Hepatocyte (in vitro differentiated cells): ENCODE measurements around the gene CUX1. TPM values are rescaled to one million over a fixed set of nuclear protein-coding genes. Genes with fewer than 3 reads are reported as not detected.

Experiments used
- DNase-seq: peaks from one replicate; pipeline ENCODE4 v3.0.0-alpha.2; 2016; ENCODE audit warnings: low spot score
- H2AFZ ChIP-seq: fragments of 200-600 bp; sonication (generic); 2 replicates; pipeline ENCODE4 v1.6.0; 2016; ENCODE audit warnings: antibody characterized with exemption, mild to moderate bottlenecking
- H3K27ac ChIP-seq: fragments of 200-600 bp; sonication (generic); 2 replicates; pipeline ENCODE4 v1.5.1; 2016; ENCODE audit warnings: mild to moderate bottlenecking
- H3K27me3 ChIP-seq: fragments of 200-600 bp; sonication (generic); 2 replicates; pipeline ENCODE4 v1.6.1; 2016
- H3K36me3 ChIP-seq: fragments of 200-600 bp; sonication (generic); replicated peaks from 2 replicates; pipeline ENCODE4 v1.5.1; 2016; ENCODE audit warnings: low read depth; ENCODE audit not compliant: insufficient read depth
- H3K4me1 ChIP-seq: fragments of 200-600 bp; sonication (generic); 2 replicates; pipeline ENCODE4 v1.5.1; 2016; ENCODE audit warnings: mild to moderate bottlenecking, moderate library complexity; ENCODE audit not compliant: insufficient read depth
- H3K4me2 ChIP-seq: fragments of 200-600 bp; sonication (generic); 2 replicates; pipeline ENCODE4 v1.6.0; 2016
- H3K4me3 ChIP-seq: fragments of 200-600 bp; sonication (generic); 2 replicates; pipeline ENCODE4 v1.5.1; 2016; ENCODE audit warnings: mild to moderate bottlenecking
- H3K79me2 ChIP-seq: fragments of 200-600 bp; sonication (generic); 2 replicates; pipeline ENCODE4 v1.6.0; 2017; ENCODE audit warnings: mild to moderate bottlenecking
- H3K9me2 ChIP-seq: fragments of 200-600 bp; sonication (generic); replicated peaks from 2 replicates; pipeline ENCODE4 v1.6.0; 2017; ENCODE audit warnings: mild to moderate bottlenecking; ENCODE audit not compliant: insufficient read depth
- H3K9me3 ChIP-seq: fragments of 200-600 bp; sonication (generic); 2 replicates; pipeline ENCODE4 v1.5.1; 2016; ENCODE audit warnings: low read depth, mild to moderate bottlenecking
- H4K20me1 ChIP-seq: fragments of 200-600 bp; sonication (generic); 2 replicates; pipeline ENCODE4 v1.6.0; 2016; ENCODE audit warnings: mild to moderate bottlenecking; ENCODE audit not compliant: insufficient read depth, poor library complexity, severe bottlenecking
- EZH2 ChIP-seq: fragments of 200-600 bp; sonication (generic); IDR thresholded peaks from 2 replicates; pipeline ENCODE4 v1.6.1; 2016; ENCODE audit warnings: antibody characterized with exemption, mild to moderate bottlenecking, borderline replicate concordance
- EZH2phosphoT487 ChIP-seq: fragments of 200-600 bp; sonication (generic); IDR thresholded peaks from one replicate; pipeline ENCODE4 v1.6.1; 2018; ENCODE audit warnings: antibody characterized with exemption, mild to moderate bottlenecking, low read depth, moderate library complexity; ENCODE audit not compliant: unreplicated experiment, severe bottlenecking
- WGBS: methylation state at CpG from one replicate; pipeline ENCODE4 v1.1.6; 2016; ENCODE audit warnings: low lambda C conversion rate; ENCODE audit errors: missing lambda C conversion rate; 5-methylcytosine and 5-hydroxymethylcytosine counted together
- polyA plus RNA-seq: library from polyadenylated mRNA; unstranded; fragments of >200 nt; fragmentation: Nextera tagmentation; extraction: Ambion mirVana; gene quantifications from 2 replicates; pipeline ENCODE4 v1.2.1, GENCODE V29; 2016
- total RNA-seq: library from RNA; depleted of rRNA; stranded (reverse); fragments of >200 nt; gene quantifications from 2 replicates; pipeline ENCODE4 v1.2.3, GENCODE V29; 2014
- TF ChIP-seq, protein P1 (sequence below): fragments of 200-600 bp; sonication (generic); IDR thresholded peaks from 2 replicates; pipeline ENCODE4 v1.5.1; 2016; ENCODE audit warnings: antibody characterized with exemption, mild to moderate bottlenecking; ENCODE audit not compliant: poor library complexity

CUX1 gene
- total and polyA plus RNA-seq, 2 experiments from 2014 or later = 60.1 to 76.8 TPM

DNA sequence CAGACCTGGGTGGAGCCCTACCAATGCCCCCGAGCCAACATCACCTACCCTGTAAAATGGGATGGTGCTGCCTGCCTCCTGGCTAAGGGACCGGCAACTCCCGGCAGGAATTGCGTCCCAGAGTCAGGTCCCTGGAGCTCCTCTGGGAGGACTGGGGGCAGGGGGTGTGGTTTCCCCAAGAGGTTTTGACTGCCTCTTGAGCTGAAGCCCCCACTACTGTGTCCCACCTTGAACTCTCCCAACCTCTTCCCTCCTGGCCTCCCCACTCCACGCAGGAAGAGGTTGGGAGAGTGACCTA lies 470.5 kb downstream of the CUX1 start:
- DNase-seq = no peak
- TF ChIP-seq EZH2 (no peak), EZH2phosphoT487 (no peak)
- TF ChIP-seq, protein P1, sequence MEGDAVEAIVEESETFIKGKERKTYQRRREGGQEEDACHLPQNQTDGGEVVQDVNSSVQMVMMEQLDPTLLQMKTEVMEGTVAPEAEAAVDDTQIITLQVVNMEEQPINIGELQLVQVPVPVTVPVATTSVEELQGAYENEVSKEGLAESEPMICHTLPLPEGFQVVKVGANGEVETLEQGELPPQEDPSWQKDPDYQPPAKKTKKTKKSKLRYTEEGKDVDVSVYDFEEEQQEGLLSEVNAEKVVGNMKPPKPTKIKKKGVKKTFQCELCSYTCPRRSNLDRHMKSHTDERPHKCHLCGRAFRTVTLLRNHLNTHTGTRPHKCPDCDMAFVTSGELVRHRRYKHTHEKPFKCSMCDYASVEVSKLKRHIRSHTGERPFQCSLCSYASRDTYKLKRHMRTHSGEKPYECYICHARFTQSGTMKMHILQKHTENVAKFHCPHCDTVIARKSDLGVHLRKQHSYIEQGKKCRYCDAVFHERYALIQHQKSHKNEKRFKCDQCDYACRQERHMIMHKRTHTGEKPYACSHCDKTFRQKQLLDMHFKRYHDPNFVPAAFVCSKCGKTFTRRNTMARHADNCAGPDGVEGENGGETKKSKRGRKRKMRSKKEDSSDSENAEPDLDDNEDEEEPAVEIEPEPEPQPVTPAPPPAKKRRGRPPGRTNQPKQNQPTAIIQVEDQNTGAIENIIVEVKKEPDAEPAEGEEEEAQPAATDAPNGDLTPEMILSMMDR = no peak

GRCh38 chr7:102288285-102288930 lies 471.0 kb downstream of the CUX1 start:
- TF ChIP-seq, protein P1 = peak; percentile 18
- no peak for TF ChIP-seq EZH2
- H2AFZ ChIP-seq = no peak overlapping the region
- H3K4me2 ChIP-seq = peak overlapping the region; percentile 100
- H3K4me1 ChIP-seq = peaks cover 7% of the 10 kb centered on the region
- H3K27ac ChIP-seq = no peak overlapping the region
- no peaks in the 10 kb centered on the region for H3K79me2 ChIP-seq
- H3K9me3 ChIP-seq = no peaks in the 10 kb centered on the region
- DNase-seq = no peak
- H4K20me1 ChIP-seq = no peaks in the 10 kb centered on the region
- no peaks in the 10 kb centered on the region for H3K27me3 ChIP-seq
- no peaks in the 10 kb centered on the region for H3K36me3 ChIP-seq
- H3K9me2 ChIP-seq = no peaks in the 10 kb centered on the region
- H3K4me3 ChIP-seq = no peak overlapping the region
- 49% methylated on average over 10 of the region's 10 CpGs for WGBS

More for the DNA sequence above, 470.5 kb downstream of the CUX1 start:
- H3K4me1 ChIP-seq = peaks cover 7% of the 10 kb centered on the region
- H3K79me2 ChIP-seq = no peaks in the 10 kb centered on the region
- H3K4me3 ChIP-seq = peak overlapping the region; percentile 93
- no peaks in the 10 kb centered on the region for H3K36me3 ChIP-seq
- WGBS = 15% methylated on average over 5 of the region's 5 CpGs
- no peaks in the 10 kb centered on the region for H3K9me2 ChIP-seq
- no peaks in the 10 kb centered on the region for H3K27me3 ChIP-seq
- H3K27ac ChIP-seq = no peak overlapping the region
- H3K9me3 ChIP-seq = no peaks in the 10 kb centered on the region
- peak overlapping the region; percentile 100 for H3K4me2 ChIP-seq
- no peaks in the 10 kb centered on the region for H4K20me1 ChIP-seq
- peak overlapping the region; percentile 93 for H2AFZ ChIP-seq

DNA sequence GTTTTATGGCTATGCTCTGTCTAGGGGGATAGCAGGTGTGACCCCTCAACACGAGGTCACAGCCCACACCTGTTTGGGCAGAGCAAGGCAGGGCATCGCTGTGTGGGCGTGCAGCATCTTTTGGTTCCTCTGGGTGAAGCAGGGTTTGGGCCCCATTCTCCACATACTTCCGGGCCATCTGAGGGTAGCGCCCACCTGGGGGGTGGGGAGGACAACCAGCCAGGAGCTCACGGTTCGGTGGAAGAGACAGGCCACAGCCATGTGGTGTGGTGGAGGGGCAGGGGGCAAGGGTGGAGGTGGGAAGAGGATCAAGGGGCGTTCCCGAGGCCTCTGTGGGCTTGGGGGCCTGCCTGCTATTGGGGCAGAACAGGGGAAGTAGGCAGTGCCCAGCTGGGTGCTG lies 471.6 kb downstream of the CUX1 start:
- Histone ChIP-seq H3K27me3 (no peaks in the 10 kb centered on the region), H3K79me2 (no peaks in the 10 kb centered on the region), H3K4me2 (no peak overlapping the region), H3K9me3 (no peaks in the 10 kb centered on the region), H3K9me2 (no peaks in the 10 kb centered on the region), H3K4me3 (no peak overlapping the region), H4K20me1 (no peaks in the 10 kb centered on the region), H2AFZ (no peak overlapping the region), H3K36me3 (no peaks in the 10 kb centered on the region), H3K27ac (no peak overlapping the region), H3K4me1 (peaks cover 7% of the 10 kb centered on the region)
- DNase-seq = no peak
- 96% methylated on average over 6 of the region's 9 CpGs for WGBS
- TF ChIP-seq EZH2 = no peak
- TF ChIP-seq, protein P1 = no peak
- no peak for TF ChIP-seq EZH2phosphoT487
